OCI-LY7 (cell line): ENCODE data around the gene MAMDC2.

Experiments used
- EZH2phosphoT487 ChIP-seq: fragments of 200-600 bp; sonication (generic); IDR thresholded peaks from 2 replicates; pipeline ENCODE4 v1.6.1; 2018; ENCODE audit warnings: low read depth, borderline replicate concordance, mild to moderate bottlenecking, mixed run types, antibody characterized with exemption, low read length, moderate library complexity, mixed read lengths
- TF ChIP-seq, protein P1 (sequence below): fragments of 200-600 bp; sonication (generic); conservative IDR thresholded peaks from 2 replicates; pipeline ENCODE4 v1.5.1; 2014; ENCODE audit warnings: mild to moderate bottlenecking, antibody characterized with exemption, low read length, moderate library complexity, mixed read lengths

- TF ChIP-seq, protein P1, sequence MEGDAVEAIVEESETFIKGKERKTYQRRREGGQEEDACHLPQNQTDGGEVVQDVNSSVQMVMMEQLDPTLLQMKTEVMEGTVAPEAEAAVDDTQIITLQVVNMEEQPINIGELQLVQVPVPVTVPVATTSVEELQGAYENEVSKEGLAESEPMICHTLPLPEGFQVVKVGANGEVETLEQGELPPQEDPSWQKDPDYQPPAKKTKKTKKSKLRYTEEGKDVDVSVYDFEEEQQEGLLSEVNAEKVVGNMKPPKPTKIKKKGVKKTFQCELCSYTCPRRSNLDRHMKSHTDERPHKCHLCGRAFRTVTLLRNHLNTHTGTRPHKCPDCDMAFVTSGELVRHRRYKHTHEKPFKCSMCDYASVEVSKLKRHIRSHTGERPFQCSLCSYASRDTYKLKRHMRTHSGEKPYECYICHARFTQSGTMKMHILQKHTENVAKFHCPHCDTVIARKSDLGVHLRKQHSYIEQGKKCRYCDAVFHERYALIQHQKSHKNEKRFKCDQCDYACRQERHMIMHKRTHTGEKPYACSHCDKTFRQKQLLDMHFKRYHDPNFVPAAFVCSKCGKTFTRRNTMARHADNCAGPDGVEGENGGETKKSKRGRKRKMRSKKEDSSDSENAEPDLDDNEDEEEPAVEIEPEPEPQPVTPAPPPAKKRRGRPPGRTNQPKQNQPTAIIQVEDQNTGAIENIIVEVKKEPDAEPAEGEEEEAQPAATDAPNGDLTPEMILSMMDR = no peak
- no peak for TF ChIP-seq EZH2phosphoT487
Measured at GRCh38 chr9:70006306-70006705, 37.3 kb upstream of the MAMDC2 start.
